ENCODE results near the gene EIF3D. TPM values are rescaled to one million over a fixed set of nuclear protein-coding genes. Genes with fewer than 3 reads are reported as not detected.

EIF3D gene
- total and polyA plus RNA-seq, 7 experiments from 2014 or later = 163 to 257 (median 222) TPM

- Mint-ChIP-seq H3K9me3 (peaks cover 0 to 2% (median 0%) of the 10 kb centered on the region in 11 donors), H3K27me3 (no peaks in the 10 kb centered on the region), H3K36me3 (no peaks in the 10 kb centered on the region), H3K4me3 (no peak overlapping the region), H3K4me1 (peaks cover 4 to 21% (median 14%) of the 10 kb centered on the region in 7 donors), H3K27ac (no peak overlapping the region)
- H3K4me1 ChIP-seq (ENCODE audit: control insufficient read depth in 2 of 2, insufficient read depth in 2 of 2, low read length in 2 of 2) = peaks cover 0 to 11% of the 10 kb centered on the region in 2 donors
- intact Hi-C loops (cut with micrococcal nuclease) = no loop called here
- H3K27ac ChIP-seq (ENCODE audit: low read depth, low read length) = no peak overlapping the region
- H3K36me3 ChIP-seq (ENCODE audit: control insufficient read depth in 2 of 3, insufficient read depth in 3 of 3, low read length in 3 of 3) = peaks cover 0 to 20% (median 0%) of the 10 kb centered on the region in 3 experiments
- no peak overlapping the region for H3K4me3 ChIP-seq (ENCODE audit: low read length)
- POLR2A ChIA-PET = interaction anchor here (0.7 to 1.2 kb wide), 5 partner anchors 8 to 163 kb away, joined by 3 to 4 read pairs (median 3); no protein-coding TSS in a partner anchor
- no peaks in the 10 kb centered on the region for H3K9me3 ChIP-seq (ENCODE audit: control insufficient read depth in 2 of 3, low read length in 3 of 3)
- no peak for ATAC-seq
- H3K27me3 ChIP-seq (ENCODE audit: control insufficient read depth in 2 of 2, insufficient read depth in 2 of 2, low read length in 2 of 2) = no peaks in the 10 kb centered on the region
- no peak for DNase-seq
- CTCF ChIA-PET = interaction anchor here (1.0 kb wide), 1 partner anchor 163 kb away, joined by 3 read pairs; no protein-coding TSS in a partner anchor
Observed at GRCh38 chr22:36463783-36464184, 65.2 kb downstream of the EIF3D start.

GRCh38 chr22:36461665-36462649, 67.0 kb downstream of the EIF3D start:
- POLR2A ChIA-PET = interaction anchor here (1.2 kb wide), 1 partner anchor 10 kb away, joined by 3 read pairs; no protein-coding TSS in a partner anchor
- no peak overlapping the region for H3K27ac ChIP-seq (ENCODE audit: low read depth, low read length)
- CTCF ChIA-PET = no interaction called here
- H3K9me3 Mint-ChIP-seq = peaks cover 0 to 2% (median 0%) of the 10 kb centered on the region in 11 donors
- H3K27me3 ChIP-seq (ENCODE audit: control insufficient read depth in 2 of 2, insufficient read depth in 2 of 2, low read length in 2 of 2) = no peaks in the 10 kb centered on the region
- peaks cover 4 to 19% (median 10%) of the 10 kb centered on the region in 7 donors for H3K4me1 Mint-ChIP-seq
- no peak overlapping the region for H3K4me3 ChIP-seq (ENCODE audit: low read length)
- ATAC-seq = no peak
- H3K36me3 Mint-ChIP-seq = no peaks in the 10 kb centered on the region
- intact Hi-C loops (cut with micrococcal nuclease) = no loop called here
- H3K9me3 ChIP-seq (ENCODE audit: control insufficient read depth in 2 of 3, low read length in 3 of 3) = no peaks in the 10 kb centered on the region
- H3K4me1 ChIP-seq (ENCODE audit: control insufficient read depth in 2 of 2, insufficient read depth in 2 of 2, low read length in 2 of 2) = peaks cover 0 to 6% of the 10 kb centered on the region in 2 donors
- H3K36me3 ChIP-seq (ENCODE audit: control insufficient read depth in 2 of 3, insufficient read depth in 3 of 3, low read length in 3 of 3) = peaks cover 0 to 6% (median 0%) of the 10 kb centered on the region in 3 experiments
- DNase-seq = no peak
- H3K27ac Mint-ChIP-seq = peak overlapping the region in 2 of 9 donors; percentile 48 to 58
- no peaks in the 10 kb centered on the region for H3K27me3 Mint-ChIP-seq
- no peak overlapping the region for H3K4me3 Mint-ChIP-seq

Other genes starting within 250 kb of the EIF3D start
- 100 to 1,000 TPM; 650 to 900 (median 803) TPM for gene MYH9, start 141.2 kb downstream of the EIF3D start, total RNA-seq
- gene MYH9, start 141.2 kb downstream of the EIF3D start, polyA plus RNA-seq = 100 to 1,000 TPM in 1 of 2 donors, 10 to 100 TPM in 1; 95.5 to 501 TPM
- 10 to 100 TPM; 35.5 to 69.9 (median 37.7) TPM for gene TXN2, start 47.5 kb downstream of the EIF3D start, total RNA-seq
- 100 to 1,000 TPM; 135 to 154 TPM for gene TXN2, start 47.5 kb downstream of the EIF3D start, polyA plus RNA-seq
- gene FOXRED2, start 22.1 kb downstream of the EIF3D start, total RNA-seq = 10 to 100 TPM in 3 of 5 experiments, 1 to 10 TPM in 2; 2.3 to 13.1 (median 11.4) TPM
- 1 to 10 TPM; 2.3 to 5.6 TPM for gene FOXRED2, start 22.1 kb downstream of the EIF3D start, polyA plus RNA-seq
- not detected for gene CACNG2, start 174.6 kb upstream of the EIF3D start, total RNA-seq
- gene CACNG2, start 174.6 kb upstream of the EIF3D start, polyA plus RNA-seq = not detected
- gene IFT27, start 247.0 kb upstream of the EIF3D start, total RNA-seq = 10 to 100 TPM; 16.6 to 40.9 (median 32.0) TPM
- 10 to 100 TPM; 10.1 to 12.0 TPM for gene IFT27, start 247.0 kb upstream of the EIF3D start, polyA plus RNA-seq

Data from naive thymus-derived CD4-positive, alpha-beta T cell (primary cell).